K562 (cell line): ENCODE results near the gene THAP9. TPM values are rescaled to one million over a fixed set of nuclear protein-coding genes. Genes with fewer than 3 reads are reported as not detected.

Source experiments
- ARNT ChIP-seq, 2 experiments: fragments of 450-650 bp; IDR thresholded peaks; 2 replicates each; pipeline ENCODE4 v1.6.1; 2016; ENCODE audit warnings: mild to moderate bottlenecking in 1 of 2
- C11orf30 ChIP-seq: fragments of 450-650 bp; IDR thresholded peaks from 2 replicates; pipeline ENCODE4 v1.6.1; 2016; ENCODE audit warnings: low read depth, mild to moderate bottlenecking
- CBX1 ChIP-seq: sonication (generic); IDR thresholded peaks from 2 replicates; pipeline ENCODE4 v1.6.1; 2016; ENCODE audit warnings: antibody characterized with exemption, low read depth, mild to moderate bottlenecking
- CBX8 ChIP-seq: fragments of 200-600 bp; sonication (generic); IDR thresholded peaks from 2 replicates; pipeline ENCODE4 v1.6.1; 2012; ENCODE audit warnings: borderline replicate concordance, mixed run types, low read depth, mild to moderate bottlenecking, moderate library complexity, mixed read lengths, low read length, control low read depth, inconsistent platforms; ENCODE audit not compliant: poor library complexity, severe bottlenecking; ENCODE audit errors: extremely low read depth
- CREM ChIP-seq: IDR thresholded peaks from 2 replicates; pipeline ENCODE4 v1.6.1; 2014; ENCODE audit warnings: antibody characterized with exemption, low read depth
- E2F6 ChIP-seq, 2 experiments: IDR thresholded peaks; 2 replicates each; pipeline ENCODE4 v1.6.1; 2011; ENCODE audit warnings: borderline replicate concordance in 1 of 2, control low read depth in 1 of 2, low read depth in 1 of 2, low read length in 1 of 2, mild to moderate bottlenecking in 1 of 2, mixed read lengths in 1 of 2, moderate library complexity in 1 of 2; ENCODE audit not compliant: insufficient read depth in 1 of 2, insufficient read length in 1 of 2, poor library complexity in 1 of 2, severe bottlenecking in 1 of 2; ENCODE audit errors: extremely low read depth in 1 of 2
- HDAC3 ChIP-seq: fragments of 450-650 bp; IDR thresholded peaks from 2 replicates; pipeline ENCODE4 v1.6.1; 2018; ENCODE audit warnings: borderline replicate concordance, mild to moderate bottlenecking, moderate library complexity; ENCODE audit not compliant: partially characterized antibody
- HLTF ChIP-seq: fragments of 450-650 bp; IDR thresholded peaks from 2 replicates; pipeline ENCODE4 v1.6.1; 2016
- ID3 ChIP-seq, 2 experiments: fragments of 250-450 bp in 1 of 2; fragments of 450-650 bp in 1 of 2; sonication (Bioruptor Pico) in 1 of 2; IDR thresholded peaks; 2 replicates each; pipeline versions ENCODE4 v1.6.1 to v1.8.0; 2016 to 2021; ENCODE audit warnings: mild to moderate bottlenecking in 2 of 2, moderate library complexity in 2 of 2, missing compliant biosample characterization in 1 of 2, missing genetic modification characterization in 1 of 2
- KLF10 ChIP-seq: fragments of 250-450 bp; sonication (Bioruptor Pico); IDR thresholded peaks from 2 replicates; pipeline ENCODE4 v1.6.1; 2021; ENCODE audit warnings: matching md5 sums
- NCOA4 ChIP-seq: fragments of 450-650 bp; IDR thresholded peaks from 2 replicates; pipeline ENCODE4 v1.6.1; 2018; ENCODE audit warnings: mild to moderate bottlenecking; ENCODE audit not compliant: partially characterized antibody
- RFX5 ChIP-seq: IDR thresholded peaks from 2 replicates; pipeline ENCODE4 v1.6.1; 2011; ENCODE audit warnings: low read depth, mild to moderate bottlenecking, improper control_type of control experiment, low read length
- SAP30 ChIP-seq: fragments of 200-600 bp; sonication (generic); IDR thresholded peaks from 2 replicates; pipeline ENCODE4 v1.6.1; 2012; ENCODE audit warnings: borderline replicate concordance, low read depth, mild to moderate bottlenecking, moderate library complexity, low read length, control low read depth, inconsistent platforms; ENCODE audit not compliant: insufficient read depth, poor library complexity, severe bottlenecking
- SMARCA4 ChIP-seq: fragments of 450-650 bp; IDR thresholded peaks from 2 replicates; pipeline ENCODE4 v1.6.1; 2016
- SREBF2 ChIP-seq: sonication (generic); formaldehyde crosslinking; IDR thresholded peaks from 2 replicates; pipeline ENCODE4 v1.4.0; 2020; ENCODE audit warnings: mild to moderate bottlenecking, missing genetic modification reagents
- TAL1 ChIP-seq: fragments of 450-650 bp; IDR thresholded peaks from 2 replicates; pipeline ENCODE4 v1.6.1; 2016; ENCODE audit warnings: mild to moderate bottlenecking
- TCF7 ChIP-seq: sonication (generic); IDR thresholded peaks from 2 replicates; pipeline ENCODE4 v1.6.1; 2016; ENCODE audit warnings: antibody characterized with exemption, borderline replicate concordance
- THAP12 ChIP-seq: fragments of 250-450 bp; sonication (Bioruptor Pico); IDR thresholded peaks from 2 replicates; pipeline ENCODE4 v1.9.0; 2021; ENCODE audit warnings: mild to moderate bottlenecking, inconsistent platforms
- ZFP91 ChIP-seq: sonication (generic); formaldehyde crosslinking; IDR thresholded peaks from 2 replicates; pipeline ENCODE4 v1.8.0; 2022; ENCODE audit warnings: mild to moderate bottlenecking, missing genetic modification reagents
- ZKSCAN1 ChIP-seq: fragments of 150-350 bp; IDR thresholded peaks from 2 replicates; pipeline ENCODE4 v1.6.1; 2016; ENCODE audit warnings: low read depth, low read length
- ZNF134 ChIP-seq: fragments of 250-450 bp; sonication (Bioruptor Pico); conservative IDR thresholded peaks from 2 replicates; pipeline ENCODE4 v1.4.0; 2020
- ZNF165 ChIP-seq: fragments of 250-450 bp; sonication (Bioruptor Pico); IDR thresholded peaks from 2 replicates; pipeline ENCODE4 v1.4.0; 2020; ENCODE audit warnings: borderline replicate concordance
- polyA plus RNA-seq, 8 experiments: library from polyadenylated mRNA; depleted of rRNA in 4 of 8; stranded (reverse) in 5 of 8; unstranded in 3 of 8; fragments of >200 nt; fragmentation: Nextera tagmentation in 2 of 8; fragmentation: Illumina TruSeq in 1 of 8; extraction: Ambion mirVana in 2 of 8; extraction: Trizol in 1 of 8; gene quantifications; 2 replicates each; pipeline versions ENCODE4 v1.2.1 to v1.2.3, GENCODE V29; 2011 to 2014; ENCODE audit warnings: inconsistent platforms in 1 of 8, missing spikeins in 1 of 8
- total RNA-seq, 7 experiments: library from RNA; depleted of rRNA in 6 of 7; stranded (reverse); fragments of >200 nt in 6 of 7; fragmentation: Illumina TruSeq in 2 of 7; extraction: Trizol in 2 of 7; gene quantifications; 2 replicates each; pipeline versions ENCODE4 v1.2.1 to v1.2.3, GENCODE V29; 2011 to 2021; ENCODE audit warnings: low replicate concordance in 1 of 7

The THAP9 gene
- total and polyA plus RNA-seq, 9 of the 15 experiments (the other 6 are each of a cell fraction or from before 2014, with no cell fraction given), result 3.4 to 7.0 (median 5.4) TPM

DNA sequence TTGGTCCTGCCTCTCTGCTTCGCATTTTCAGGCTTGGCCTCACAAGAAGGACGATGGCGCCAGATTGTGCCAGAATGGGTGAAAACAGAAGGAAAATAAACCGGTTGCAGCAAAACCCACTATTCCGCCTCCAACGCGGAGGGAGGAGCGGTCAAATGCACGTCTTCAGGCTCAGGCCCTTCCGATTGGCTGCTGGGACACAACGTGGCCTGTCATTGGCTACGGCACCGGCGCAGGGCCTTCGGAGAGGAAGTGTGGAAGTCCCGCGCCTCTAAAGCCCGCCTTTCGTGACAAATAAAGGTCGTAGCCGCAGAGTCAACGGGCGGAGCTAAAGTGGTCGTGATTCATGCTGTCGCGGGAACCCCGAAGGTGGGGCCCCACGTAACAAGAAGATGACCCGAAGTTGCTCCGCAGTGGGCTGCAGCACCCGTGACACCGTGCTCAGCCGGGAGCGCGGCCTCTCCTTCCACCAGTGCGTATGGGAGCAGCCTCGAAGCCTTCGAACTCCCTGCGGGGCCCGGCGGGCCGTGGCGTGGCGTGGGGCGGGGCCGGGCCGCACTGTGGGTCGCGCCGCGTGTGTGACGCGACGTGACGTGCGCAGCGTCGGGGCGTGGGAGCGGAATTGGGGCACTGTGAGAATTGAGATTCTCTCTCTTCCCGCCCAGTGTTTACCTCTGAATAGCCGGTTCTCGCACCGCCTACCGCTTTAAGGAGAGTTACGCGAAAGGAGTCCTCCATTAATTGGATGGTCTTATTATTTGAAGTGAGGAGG, at the start of gene THAP9 (continued):
- no peak for TF ChIP-seq ZNF134
- TF ChIP-seq ZKSCAN1, result no peak
- TF ChIP-seq ZFP91 (CRISPR knock-in tag), result peak; percentile 89
- no peak for TF ChIP-seq ZNF165
- peak; percentile 97 for TF ChIP-seq CREM
- TF ChIP-seq TAL1, result no peak
- no peak; the same call in 1 of the 2 replicates for TF ChIP-seq C11orf30
- TF ChIP-seq TCF7, result no peak
- TF ChIP-seq ARNT (IDR thresholded peaks at IDR 0.05), result peak in 1 of 2 experiments; percentile 89; a peak in 3 of 4 replicates
- no peak for TF ChIP-seq SREBF2 (CRISPR knock-in tag)
- peak; percentile 33; the same call in 1 of the 2 replicates for TF ChIP-seq SMARCA4
- TF ChIP-seq CBX1, result peak; percentile 55; the same call in 1 of the 2 replicates
- TF ChIP-seq E2F6 (IDR thresholded peaks at IDR 0.05; ENCODE audit: borderline replicate concordance in 1 of 2, extremely low read depth in 1 of 2, insufficient read depth in 1 of 2, insufficient read length in 1 of 2, low read depth in 1 of 2, low read length in 1 of 2, poor library complexity in 1 of 2, severe bottlenecking in 1 of 2), result peak; percentile 59 to 79
- no peak for TF ChIP-seq NCOA4
- no peak for TF ChIP-seq THAP12
- 0 out of 2 replicates have a peak, but pooled peaks have one; percentile 10 for TF ChIP-seq HLTF
- 0 out of 2 replicates have a peak, but pooled peaks have one; percentile 4 for TF ChIP-seq RFX5
- TF ChIP-seq SAP30, result no peak
- no peak for TF ChIP-seq KLF10 (CRISPR knock-in tag)
- TF ChIP-seq ID3 (CRISPR knock-in tag; IDR thresholded peaks at IDR 0.05), result no peak
- peak; percentile 90 for TF ChIP-seq ID3 (tag; IDR thresholded peaks at IDR 0.05)
- peak; percentile 84 for TF ChIP-seq HDAC3
- TF ChIP-seq CBX8, result no peak
